ENCODE results near the gene FRY. TPM values are rescaled to one million over a fixed set of nuclear protein-coding genes. Genes with fewer than 3 reads are reported as not detected.
A peak's percentile ranks its signal among the peaks of the same experiment; 100 is the strongest.

Gene FRY
- total and polyA plus RNA-seq, 2 donors from 2014 or later, result 21.8 to 69.5 TPM

GRCh38 chr13:32261567-32261966 is 230.0 kb downstream of the FRY start:
- FAIRE-seq, result no peak
- Histone ChIP-seq H3K27ac (ENCODE audit: low read depth in 2 of 2, low read length in 2 of 2) (no peak overlapping the region), H3K9me3 (ENCODE audit: control insufficient read depth in 2 of 3, insufficient read depth in 1 of 3, low read length in 3 of 3) (no peaks in the 10 kb centered on the region), H3K36me3 (ENCODE audit: control insufficient read depth in 2 of 3, insufficient read depth in 3 of 3, low read length in 3 of 3) (peaks cover 0 to 4% (median 2%) of the 10 kb centered on the region in 3 donors), H3K4me3 (ENCODE audit: low read length in 3 of 3) (no peak overlapping the region), H3K27me3 (ENCODE audit: control insufficient read depth, insufficient read depth, low read length) (no peaks in the 10 kb centered on the region), H3K9ac (ENCODE audit: low read length in 3 of 3) (no peak overlapping the region), H3K4me1 (ENCODE audit: control insufficient read depth in 2 of 3, insufficient read depth in 2 of 3, low read depth in 1 of 3, low read length in 3 of 3) (no peaks in the 10 kb centered on the region)
- TF ChIP-seq, protein P1, sequence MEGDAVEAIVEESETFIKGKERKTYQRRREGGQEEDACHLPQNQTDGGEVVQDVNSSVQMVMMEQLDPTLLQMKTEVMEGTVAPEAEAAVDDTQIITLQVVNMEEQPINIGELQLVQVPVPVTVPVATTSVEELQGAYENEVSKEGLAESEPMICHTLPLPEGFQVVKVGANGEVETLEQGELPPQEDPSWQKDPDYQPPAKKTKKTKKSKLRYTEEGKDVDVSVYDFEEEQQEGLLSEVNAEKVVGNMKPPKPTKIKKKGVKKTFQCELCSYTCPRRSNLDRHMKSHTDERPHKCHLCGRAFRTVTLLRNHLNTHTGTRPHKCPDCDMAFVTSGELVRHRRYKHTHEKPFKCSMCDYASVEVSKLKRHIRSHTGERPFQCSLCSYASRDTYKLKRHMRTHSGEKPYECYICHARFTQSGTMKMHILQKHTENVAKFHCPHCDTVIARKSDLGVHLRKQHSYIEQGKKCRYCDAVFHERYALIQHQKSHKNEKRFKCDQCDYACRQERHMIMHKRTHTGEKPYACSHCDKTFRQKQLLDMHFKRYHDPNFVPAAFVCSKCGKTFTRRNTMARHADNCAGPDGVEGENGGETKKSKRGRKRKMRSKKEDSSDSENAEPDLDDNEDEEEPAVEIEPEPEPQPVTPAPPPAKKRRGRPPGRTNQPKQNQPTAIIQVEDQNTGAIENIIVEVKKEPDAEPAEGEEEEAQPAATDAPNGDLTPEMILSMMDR (IDR thresholded peaks at IDR 0.05; ENCODE audit: borderline replicate concordance, extremely low read depth, insufficient read depth), result no peak
- DNase-seq, result peak in 4 of 5 donors; percentile 14 to 74 (median 43)
- intact Hi-C loops (cut with DNase I), result no loop called here

- intact Hi-C loops (cut with DNase I), result no loop called here
- Histone ChIP-seq H3K27ac (ENCODE audit: low read depth in 2 of 2, low read length in 2 of 2) (no peak overlapping the region), H3K9ac (ENCODE audit: low read length in 3 of 3) (no peak overlapping the region), H3K4me3 (ENCODE audit: low read length in 3 of 3) (no peak overlapping the region), H3K9me3 (ENCODE audit: control insufficient read depth in 2 of 3, insufficient read depth in 1 of 3, low read length in 3 of 3) (no peaks in the 10 kb centered on the region), H3K36me3 (ENCODE audit: control insufficient read depth in 2 of 3, insufficient read depth in 3 of 3, low read length in 3 of 3) (peaks cover 0 to 4% (median 3%) of the 10 kb centered on the region in 3 donors), H3K4me1 (ENCODE audit: control insufficient read depth in 2 of 3, insufficient read depth in 2 of 3, low read depth in 1 of 3, low read length in 3 of 3) (no peaks in the 10 kb centered on the region), H3K27me3 (ENCODE audit: control insufficient read depth, insufficient read depth, low read length) (no peaks in the 10 kb centered on the region)
- DNase-seq, result no peak
- no peak for FAIRE-seq
- TF ChIP-seq, protein P1 (IDR thresholded peaks at IDR 0.05; ENCODE audit: borderline replicate concordance, extremely low read depth, insufficient read depth), result no peak
These were observed 230.6 kb downstream of the FRY start for GRCh38 chr13:32262165-32262564.

DNA sequence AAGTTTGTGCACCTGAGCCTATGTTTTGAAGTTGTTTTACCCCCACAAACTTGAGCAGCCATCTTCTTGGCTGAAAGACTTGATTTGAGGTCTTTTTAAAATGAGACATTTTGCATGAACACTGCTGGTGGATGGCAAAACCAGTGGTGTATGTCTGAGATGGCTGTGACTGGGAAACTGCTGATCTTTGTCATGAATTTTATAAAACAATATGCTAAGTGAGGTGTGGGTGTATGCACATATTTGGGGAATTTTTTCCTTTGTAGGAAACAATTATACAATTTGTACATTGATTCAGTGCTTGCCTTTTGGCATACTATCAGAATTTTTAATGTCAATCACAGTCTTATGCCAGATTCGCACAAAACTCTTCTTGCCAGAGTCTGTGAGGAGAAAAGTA is 231.0 kb downstream of the FRY start:
- no peak overlapping the region for H3K27ac ChIP-seq (ENCODE audit: low read depth in 2 of 2, low read length in 2 of 2)
- no peak overlapping the region for H3K4me3 ChIP-seq (ENCODE audit: low read length in 3 of 3)
- H3K27me3 ChIP-seq (ENCODE audit: control insufficient read depth, insufficient read depth, low read length), result no peaks in the 10 kb centered on the region
- TF ChIP-seq, protein P1 (IDR thresholded peaks at IDR 0.05; ENCODE audit: borderline replicate concordance, extremely low read depth, insufficient read depth), result no peak
- intact Hi-C loops (cut with DNase I), result no loop called here
- no peaks in the 10 kb centered on the region for H3K9me3 ChIP-seq (ENCODE audit: control insufficient read depth in 2 of 3, insufficient read depth in 1 of 3, low read length in 3 of 3)
- no peak for FAIRE-seq
- H3K4me1 ChIP-seq (ENCODE audit: control insufficient read depth in 2 of 3, insufficient read depth in 2 of 3, low read depth in 1 of 3, low read length in 3 of 3), result no peaks in the 10 kb centered on the region
- DNase-seq, result no peak
- no peak overlapping the region for H3K9ac ChIP-seq (ENCODE audit: low read length in 3 of 3)
- H3K36me3 ChIP-seq (ENCODE audit: control insufficient read depth in 2 of 3, insufficient read depth in 3 of 3, low read length in 3 of 3), result peaks cover 0 to 4% (median 3%) of the 10 kb centered on the region in 3 donors

DNA sequence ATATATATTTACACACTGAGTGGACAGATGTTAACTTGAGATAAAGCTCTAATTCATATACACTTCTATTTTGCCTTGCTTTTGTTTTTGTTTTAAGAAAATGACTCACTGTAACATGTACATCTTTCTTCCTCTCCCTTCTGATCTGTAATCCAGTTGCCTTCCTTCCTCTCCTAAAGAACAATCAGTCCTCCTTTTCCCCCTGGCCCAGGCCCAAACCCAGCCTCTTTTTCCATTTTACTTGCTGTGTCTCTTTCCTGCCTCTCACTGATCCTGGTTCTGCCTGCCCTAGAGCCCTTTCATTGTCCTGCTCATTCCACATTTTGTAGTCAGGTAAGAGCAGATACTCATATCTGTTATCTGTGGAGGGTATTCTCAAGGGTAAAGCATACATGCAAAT is 232.8 kb downstream of the FRY start:
- H3K4me3 ChIP-seq (ENCODE audit: low read length in 3 of 3), result no peak overlapping the region
- TF ChIP-seq, protein P1 (IDR thresholded peaks at IDR 0.05; ENCODE audit: borderline replicate concordance, extremely low read depth, insufficient read depth), result no peak
- FAIRE-seq (no peak), DNase-seq (peak in 2 of 5 donors; percentile 51 to 67)
- H3K36me3 ChIP-seq (ENCODE audit: control insufficient read depth in 2 of 3, insufficient read depth in 3 of 3, low read length in 3 of 3), result peaks cover 0 to 6% (median 3%) of the 10 kb centered on the region in 3 donors
- H3K9ac ChIP-seq (ENCODE audit: low read length in 3 of 3), result no peak overlapping the region
- intact Hi-C loops (cut with DNase I), result no loop called here
- no peak overlapping the region for H3K27ac ChIP-seq (ENCODE audit: low read depth in 2 of 2, low read length in 2 of 2)
- no peaks in the 10 kb centered on the region for H3K27me3 ChIP-seq (ENCODE audit: control insufficient read depth, insufficient read depth, low read length)
- no peaks in the 10 kb centered on the region for H3K9me3 ChIP-seq (ENCODE audit: control insufficient read depth in 2 of 3, insufficient read depth in 1 of 3, low read length in 3 of 3)
- H3K4me1 ChIP-seq (ENCODE audit: control insufficient read depth in 2 of 3, insufficient read depth in 2 of 3, low read depth in 1 of 3, low read length in 3 of 3), result no peaks in the 10 kb centered on the region

Measured in kidney (tissue), 14 donors.